HG02571 (cell line): Measurements from ENCODE around the gene BAG2.

Experiments
- ATAC-seq: cut with Tn5 transposase; IDR thresholded peaks from one replicate; pipeline ENCODE4 v1.9.1; 2021; ENCODE audit warnings: mild to moderate bottlenecking, moderate library complexity; ENCODE audit not compliant: unreplicated experiment

The BAG2 gene

GRCh38 chr6:57172136-57173055, at the start of gene BAG2:
TSS of gene BAG2 (plus strand) at chr6:57172326. CDS start at chr6:57172698, 372 bp downstream.
- ATAC-seq = peak; percentile 84

GRCh38 chr6:57123111-57123510, 49.0 kb upstream of the BAG2 start:
- no peak for ATAC-seq

GRCh38 chr6:57127763-57128162, 44.4 kb upstream of the BAG2 start:
- no peak for ATAC-seq

GRCh38 chr6:57130661-57131177, 41.4 kb upstream of the BAG2 start:
- no peak for ATAC-seq

- ATAC-seq = no peak
Measured at GRCh38 chr6:57134954-57135353, 37.2 kb upstream of the BAG2 start.

- ATAC-seq = no peak
Measured at GRCh38 chr6:57135885-57136284, 36.2 kb upstream of the BAG2 start.

- no peak for ATAC-seq
Measured at GRCh38 chr6:57137350-57137749, 34.8 kb upstream of the BAG2 start.

GRCh38 chr6:57138026-57138425, 34.1 kb upstream of the BAG2 start:
- no peak for ATAC-seq

- ATAC-seq = no peak
Measured at GRCh38 chr6:57141451-57142177, 30.5 kb upstream of the BAG2 start.

- ATAC-seq = no peak
Measured at GRCh38 chr6:57142178-57142525, 30.0 kb upstream of the BAG2 start.

- ATAC-seq = no peak
Measured at GRCh38 chr6:57143690-57144089, 28.4 kb upstream of the BAG2 start.

- no peak for ATAC-seq
Measured at GRCh38 chr6:57147401-57147800, 24.7 kb upstream of the BAG2 start.

GRCh38 chr6:57147955-57148858, 23.9 kb upstream of the BAG2 start:
- no peak for ATAC-seq

- ATAC-seq = no peak
Measured at GRCh38 chr6:57158658-57159057, 13.5 kb upstream of the BAG2 start.

- ATAC-seq = no peak
Measured at GRCh38 chr6:57159127-57159526, 13.0 kb upstream of the BAG2 start.

GRCh38 chr6:57162028-57162427, 10.1 kb upstream of the BAG2 start:
- ATAC-seq = no peak

- no peak for ATAC-seq
Measured at GRCh38 chr6:57162516-57162915, 9.6 kb upstream of the BAG2 start.

- no peak for ATAC-seq
Measured at GRCh38 chr6:57163956-57164355, 8.2 kb upstream of the BAG2 start.

GRCh38 chr6:57165080-57165479, 7.0 kb upstream of the BAG2 start:
- ATAC-seq = no peak

GRCh38 chr6:57173056-57173885, 1.1 kb downstream of the BAG2 start:
- no peak for ATAC-seq
